Measurements from ENCODE around the gene GAS6. TPM values are rescaled to one million over a fixed set of nuclear protein-coding genes. Genes with fewer than 3 reads are reported as not detected.

Gene GAS6
- total RNA-seq, 1 experiment from 2014 or later: 49.4 TPM

DNA sequence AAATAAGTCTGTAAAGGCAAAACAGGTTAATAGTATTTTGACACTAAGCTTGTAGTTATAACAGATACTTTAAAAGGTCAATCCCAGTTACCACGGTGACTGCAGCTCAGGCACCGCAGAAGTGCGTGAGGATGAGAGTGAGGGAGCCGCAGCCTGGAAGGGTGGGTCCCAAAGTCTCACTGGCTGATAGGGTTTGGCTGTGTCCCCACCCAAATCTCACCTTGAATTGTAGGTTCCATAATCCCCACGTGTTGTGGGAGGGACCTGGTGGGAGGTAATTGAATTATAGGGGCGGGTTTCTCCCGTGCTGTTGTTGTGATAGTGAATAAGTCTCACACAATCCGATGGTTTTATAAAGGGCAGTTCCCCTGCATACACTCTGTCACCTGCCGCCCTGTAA is 40.0 kb upstream of the GAS6 start:
- no peaks in the 10 kb centered on the region for H3K9me2 ChIP-seq (ENCODE audit: insufficient read depth)
- no peaks in the 10 kb centered on the region for H4K20me1 ChIP-seq (ENCODE audit: insufficient read depth)
- intact Hi-C loops (cut with micrococcal nuclease): no loop called here
- TF ChIP-seq, protein P1, sequence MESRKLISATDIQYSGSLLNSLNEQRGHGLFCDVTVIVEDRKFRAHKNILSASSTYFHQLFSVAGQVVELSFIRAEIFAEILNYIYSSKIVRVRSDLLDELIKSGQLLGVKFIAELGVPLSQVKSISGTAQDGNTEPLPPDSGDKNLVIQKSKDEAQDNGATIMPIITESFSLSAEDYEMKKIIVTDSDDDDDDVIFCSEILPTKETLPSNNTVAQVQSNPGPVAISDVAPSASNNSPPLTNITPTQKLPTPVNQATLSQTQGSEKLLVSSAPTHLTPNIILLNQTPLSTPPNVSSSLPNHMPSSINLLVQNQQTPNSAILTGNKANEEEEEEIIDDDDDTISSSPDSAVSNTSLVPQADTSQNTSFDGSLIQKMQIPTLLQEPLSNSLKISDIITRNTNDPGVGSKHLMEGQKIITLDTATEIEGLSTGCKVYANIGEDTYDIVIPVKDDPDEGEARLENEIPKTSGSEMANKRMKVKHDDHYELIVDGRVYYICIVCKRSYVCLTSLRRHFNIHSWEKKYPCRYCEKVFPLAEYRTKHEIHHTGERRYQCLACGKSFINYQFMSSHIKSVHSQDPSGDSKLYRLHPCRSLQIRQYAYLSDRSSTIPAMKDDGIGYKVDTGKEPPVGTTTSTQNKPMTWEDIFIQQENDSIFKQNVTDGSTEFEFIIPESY (IDR thresholded peaks at IDR 0.05; ENCODE audit: extremely low read depth, insufficient replicate concordance, low read length): no peak
- TF ChIP-seq ZFX (IDR thresholded peaks at IDR 0.05): no peak
- no peaks in the 10 kb centered on the region for H3K4me1 ChIP-seq (ENCODE audit: control insufficient read depth in 1 of 2, insufficient read depth in 2 of 2, low read length in 2 of 2)
- ATAC-seq (no peak), DNase-seq (ENCODE audit: low read depth, low spot score) (no peak)
- RAD21 ChIA-PET (ENCODE audit: low non-redundant PET in 1 of 2, low total read pairs in 2 of 2, uncharacterized antibody in 2 of 2, unreplicated experiment in 2 of 2): no interaction called here
- no peak overlapping the region for H3K4me3 ChIP-seq (replicated peaks in 1 of 2; ENCODE audit: low read depth in 1 of 2, low read length in 2 of 2)
- no peak overlapping the region for H2AFZ ChIP-seq (ENCODE audit: low read depth, low read length, poor library complexity, severe bottlenecking)
- H3K9me3 ChIP-seq (ENCODE audit: control insufficient read depth in 1 of 2, insufficient read depth in 1 of 2, low read depth in 1 of 2, low read length in 2 of 2): no peaks in the 10 kb centered on the region
- H3K79me2 ChIP-seq (ENCODE audit: insufficient read depth, low read length): no peaks in the 10 kb centered on the region
- POLR2A ChIA-PET: no interaction called here
- H3K27me3 ChIP-seq (ENCODE audit: insufficient read depth, low read length): no peaks in the 10 kb centered on the region
- H3K4me2 ChIP-seq (ENCODE audit: low read length): no peak overlapping the region
- H3K27ac ChIP-seq (ENCODE audit: low read depth, low read length): no peak overlapping the region
- H3K36me3 ChIP-seq (ENCODE audit: control insufficient read depth in 1 of 2, insufficient read depth in 2 of 2, low read length in 2 of 2): no peaks in the 10 kb centered on the region
- BruUV-seq (replicated peaks): no TSS peak
- H3K9ac ChIP-seq (ENCODE audit: low read length): no peak overlapping the region
- CTCF ChIA-PET: no interaction called here

GRCh38 chr13:113902986-113903775 is 39.3 kb upstream of the GAS6 start:
- no TSS peak for BruUV-seq (replicated peaks)
- ChIA-PET POLR2A (no interaction called here), RAD21 (ENCODE audit: low non-redundant PET in 1 of 2, low total read pairs in 2 of 2, uncharacterized antibody in 2 of 2, unreplicated experiment in 2 of 2) (no interaction called here), CTCF (no interaction called here)
- Histone ChIP-seq H3K4me3 (replicated peaks in 1 of 2; ENCODE audit: low read depth in 1 of 2, low read length in 2 of 2) (no peak overlapping the region), H3K27ac (ENCODE audit: low read depth, low read length) (no peak overlapping the region), H4K20me1 (ENCODE audit: insufficient read depth) (no peaks in the 10 kb centered on the region), H3K9me2 (ENCODE audit: insufficient read depth) (no peaks in the 10 kb centered on the region), H3K9me3 (ENCODE audit: control insufficient read depth in 1 of 2, insufficient read depth in 1 of 2, low read depth in 1 of 2, low read length in 2 of 2) (no peaks in the 10 kb centered on the region), H3K27me3 (ENCODE audit: insufficient read depth, low read length) (no peaks in the 10 kb centered on the region), H2AFZ (ENCODE audit: low read depth, low read length, poor library complexity, severe bottlenecking) (no peak overlapping the region), H3K4me2 (ENCODE audit: low read length) (no peak overlapping the region), H3K36me3 (ENCODE audit: control insufficient read depth in 1 of 2, insufficient read depth in 2 of 2, low read length in 2 of 2) (no peaks in the 10 kb centered on the region), H3K9ac (ENCODE audit: low read length) (no peak overlapping the region), H3K4me1 (ENCODE audit: control insufficient read depth in 1 of 2, insufficient read depth in 2 of 2, low read length in 2 of 2) (no peaks in the 10 kb centered on the region), H3K79me2 (ENCODE audit: insufficient read depth, low read length) (no peaks in the 10 kb centered on the region)
- no peak for TF ChIP-seq POLR2A (IDR thresholded peaks at IDR 0.05; ENCODE audit: borderline replicate concordance, extremely low read depth, insufficient read depth, insufficient read length)
- no peak for TF ChIP-seq EZH2phosphoT487 (IDR thresholded peaks at IDR 0.05; ENCODE audit: borderline replicate concordance)
- TF ChIP-seq JUND (IDR thresholded peaks at IDR 0.05): no peak
- no peak for TF ChIP-seq RAD21 (IDR thresholded peaks at IDR 0.05; ENCODE audit: low read depth)
- TF ChIP-seq, protein P1 (IDR thresholded peaks at IDR 0.05; ENCODE audit: extremely low read depth, insufficient replicate concordance, low read length): no peak
- TF ChIP-seq TCF7L2 (IDR thresholded peaks at IDR 0.05; ENCODE audit: borderline replicate concordance, extremely low read depth, insufficient read depth, insufficient read length): no peak
- no peak for TF ChIP-seq ELF1 (IDR thresholded peaks at IDR 0.05; ENCODE audit: borderline replicate concordance, low read depth)
- no peak for TF ChIP-seq FOSL1 (IDR thresholded peaks at IDR 0.05; ENCODE audit: low read depth)
- TF ChIP-seq CEBPB (IDR thresholded peaks at IDR 0.05; ENCODE audit: low read depth): no peak
- DNase-seq (ENCODE audit: low read depth, low spot score) (no peak), ATAC-seq (0 out of 2 replicates have a peak, but pooled peaks have one; percentile 25)
- intact Hi-C loops (cut with micrococcal nuclease): no loop called here

Data from HCT116 (cell line).